Renal cortical epithelial cell (primary cell): ENCODE results near the gene DMBT1. TPM values are rescaled to one million over a fixed set of nuclear protein-coding genes. Genes with fewer than 3 reads are reported as not detected.

Experiments
- DNase-seq: peaks from one replicate; pipeline ENCODE4 v3.0.0-alpha.2; 2011; ENCODE audit warnings: low read depth
- total RNA-seq: library from RNA; depleted of rRNA; stranded (reverse); fragments of >200 nt; gene quantifications from 2 replicates; pipeline ENCODE4 v1.2.3, GENCODE V29; 2014

DMBT1 gene
- total RNA-seq, 1 donor from 2014 or later: under 0.01 TPM

DNA sequence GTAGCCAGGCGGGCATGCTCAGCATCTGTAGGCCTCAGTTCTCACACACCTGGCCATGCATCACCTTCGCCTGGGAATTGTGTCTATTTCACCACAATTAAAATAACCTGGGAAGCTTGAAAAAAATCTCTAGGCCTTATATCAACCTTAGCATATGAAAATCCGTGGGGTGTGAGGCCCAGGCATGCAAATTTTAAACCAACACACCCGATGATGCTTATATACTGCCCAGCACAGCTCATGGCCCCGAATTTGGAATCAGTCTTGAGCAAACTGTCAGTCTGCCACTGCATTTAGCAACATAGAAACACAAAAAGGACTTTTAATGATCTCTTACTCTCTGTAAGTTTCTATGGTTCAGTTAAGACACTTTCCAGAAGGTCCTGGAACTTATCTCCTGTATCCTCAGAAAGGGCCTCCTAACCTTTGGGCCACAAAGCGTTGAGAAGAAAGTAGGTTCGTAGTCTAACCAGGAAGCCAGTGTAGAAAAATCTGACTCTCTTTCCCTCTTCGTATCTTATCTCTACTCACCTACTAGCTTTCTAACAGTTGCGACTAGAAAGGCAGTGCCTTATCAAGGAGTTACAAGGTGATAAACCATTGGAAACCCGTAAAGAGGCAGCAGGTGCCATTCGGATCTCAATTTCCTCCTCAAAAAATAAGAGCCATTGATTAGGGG is 12.0 kb upstream of the DMBT1 start:
- no peak for DNase-seq

DNA sequence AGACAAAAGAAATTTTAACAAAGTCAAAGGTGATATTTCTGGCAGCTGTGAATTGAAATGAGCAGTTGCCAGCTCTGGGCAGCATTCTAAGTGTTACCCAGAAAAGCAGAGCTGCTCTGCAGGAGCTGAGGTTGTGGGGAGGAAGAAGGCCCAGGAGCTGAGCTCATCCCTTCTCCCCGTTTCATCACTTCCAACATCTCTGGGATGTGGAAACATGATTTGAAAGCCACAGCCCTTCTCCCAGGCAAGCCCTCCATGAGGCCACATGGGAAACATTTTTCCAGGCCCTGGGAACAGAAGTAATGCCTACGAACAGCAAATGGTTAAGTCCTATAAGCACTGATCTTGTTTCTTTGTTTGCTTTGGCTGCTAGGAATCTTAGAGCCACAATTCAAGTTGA is 10.9 kb upstream of the DMBT1 start:
- DNase-seq: no peak

DNA sequence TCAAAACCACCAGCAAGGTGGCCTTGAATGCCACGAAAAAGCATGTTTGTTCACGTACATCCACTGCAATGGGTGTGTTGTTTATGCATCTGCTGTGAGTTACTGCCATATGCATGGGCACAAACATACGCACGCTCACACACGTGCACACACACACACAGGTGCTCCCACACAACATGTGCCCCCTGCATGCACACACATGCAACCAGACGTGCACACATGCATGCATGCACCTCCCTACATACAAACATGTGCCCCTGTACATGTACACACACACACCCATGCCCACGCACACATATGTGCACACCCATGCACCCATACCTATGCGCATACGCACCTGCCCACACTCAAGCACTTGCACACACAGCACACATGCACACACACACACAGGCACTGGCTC is 10.1 kb upstream of the DMBT1 start:
- no peak for DNase-seq

DNA sequence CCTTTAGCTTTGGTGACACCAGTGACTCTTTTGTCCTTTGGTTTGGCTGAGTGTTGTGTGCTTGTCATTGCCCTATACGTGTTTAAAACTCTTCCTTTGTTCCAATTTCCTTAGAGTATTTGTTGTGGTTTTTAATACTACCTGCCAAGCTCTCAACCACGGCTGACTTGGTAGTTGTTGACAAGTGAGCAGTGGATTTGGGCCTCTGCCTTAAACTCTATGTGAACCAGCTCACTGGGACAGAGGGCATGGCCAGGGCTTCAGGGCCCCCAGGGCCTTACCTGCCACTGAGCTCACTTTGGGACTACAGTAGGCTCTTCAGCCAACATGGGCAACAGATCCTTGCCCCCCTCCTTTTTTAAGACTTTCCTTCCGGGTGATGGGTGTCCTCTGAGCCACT is 9.6 kb upstream of the DMBT1 start:
- DNase-seq: no peak

DNA sequence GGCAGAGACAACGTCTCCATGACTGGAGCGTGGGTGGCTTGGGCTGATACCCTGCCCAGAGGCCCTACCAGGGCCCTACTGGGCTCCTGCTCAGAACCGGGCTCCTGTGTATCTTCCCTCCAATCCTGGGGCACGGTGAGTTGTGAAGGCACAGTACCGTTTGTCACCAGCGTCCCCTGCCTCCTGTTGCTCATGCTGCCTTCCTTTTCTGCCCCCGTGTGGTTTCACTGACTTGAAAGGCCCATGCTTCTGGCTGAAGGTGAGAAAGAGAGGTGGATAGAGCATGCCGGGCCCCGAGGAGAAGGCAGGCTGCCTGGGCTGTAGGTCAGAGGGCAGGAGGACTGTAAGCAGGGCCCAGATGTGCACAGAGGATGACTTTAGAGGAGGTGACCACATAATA is 9.1 kb upstream of the DMBT1 start:
- DNase-seq: no peak

DNA sequence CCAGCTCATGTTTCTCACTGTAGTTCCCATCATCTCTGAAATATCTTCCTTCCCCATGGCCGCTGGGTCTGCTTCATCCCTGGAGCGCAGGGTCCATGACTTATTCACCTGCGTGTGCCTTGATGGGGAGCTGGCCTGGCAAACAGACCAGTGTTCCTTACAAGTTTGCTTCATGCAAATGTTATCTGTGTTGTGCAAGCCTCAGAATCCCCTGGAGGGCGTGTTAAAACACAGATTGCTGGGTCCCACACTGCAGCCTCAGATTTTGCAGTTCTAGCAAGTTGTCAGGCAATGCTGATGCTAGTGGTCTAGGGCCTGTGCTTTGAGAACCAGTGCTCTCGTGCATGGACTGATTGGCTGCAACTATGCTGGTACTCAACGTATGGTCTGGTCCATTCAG is 7.2 kb upstream of the DMBT1 start:
- no peak for DNase-seq

DNA sequence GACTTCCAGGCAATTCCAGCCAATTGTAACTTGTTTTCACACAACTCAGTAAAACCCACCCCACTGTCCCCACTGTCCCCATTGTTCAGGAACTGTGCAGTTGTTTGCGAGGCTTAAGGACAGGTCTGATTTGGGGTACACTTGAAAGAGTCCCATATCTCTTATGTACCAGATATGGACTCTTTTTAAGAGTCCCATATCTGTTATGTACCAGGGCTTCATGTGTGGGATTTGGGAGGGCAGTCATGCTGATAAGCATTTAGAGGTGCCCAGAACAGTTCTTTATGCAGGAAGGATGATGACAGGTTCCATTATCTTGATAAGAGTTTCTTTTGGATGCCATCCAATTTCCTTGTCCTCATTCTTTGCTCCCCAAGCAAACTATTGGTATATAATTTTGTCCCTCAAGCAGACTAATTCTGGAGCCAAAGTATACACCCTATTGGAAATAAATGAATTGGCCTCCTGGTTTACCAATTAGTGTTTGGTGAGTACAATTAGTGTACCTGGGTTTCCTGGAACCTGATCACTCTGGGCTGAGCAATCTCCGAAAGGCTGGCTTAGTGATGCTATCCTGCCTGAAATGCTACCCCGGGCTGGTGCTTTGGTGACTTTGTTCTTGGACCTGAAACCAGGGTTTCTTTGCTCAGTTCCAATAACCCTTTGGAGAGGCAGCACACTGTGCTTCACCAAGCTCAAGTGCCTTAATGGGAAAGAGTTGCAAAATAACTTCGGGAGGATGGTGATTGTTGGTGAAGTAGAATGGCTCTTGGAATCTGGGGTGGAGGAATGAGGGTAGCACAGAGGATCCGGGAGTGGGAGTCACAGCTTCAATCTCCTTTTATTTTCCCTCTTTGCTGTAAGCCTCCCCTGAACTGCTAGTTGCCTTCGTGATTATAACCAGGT is 6.2 kb upstream of the DMBT1 start:
- DNase-seq: no peak

DNA sequence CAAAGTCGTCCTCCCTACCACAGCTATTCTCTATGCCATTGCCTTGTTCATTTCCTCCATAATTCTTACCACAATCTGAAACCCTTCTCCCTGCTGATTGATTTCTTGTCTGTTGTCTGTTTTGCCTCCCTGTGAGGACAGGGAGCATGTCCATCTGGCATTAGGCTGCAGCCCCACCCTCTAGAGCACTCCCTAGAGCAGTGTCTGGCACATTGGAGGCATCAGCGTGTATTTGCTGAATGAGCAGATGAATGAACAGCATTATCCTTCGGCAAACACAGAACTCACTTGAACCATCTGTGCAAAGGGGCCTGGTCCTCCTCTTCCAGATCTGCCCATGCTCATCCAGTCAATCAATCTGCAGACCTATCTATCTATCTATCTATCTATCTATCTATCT is 5.1 kb upstream of the DMBT1 start:
- no peak for DNase-seq

DNA sequence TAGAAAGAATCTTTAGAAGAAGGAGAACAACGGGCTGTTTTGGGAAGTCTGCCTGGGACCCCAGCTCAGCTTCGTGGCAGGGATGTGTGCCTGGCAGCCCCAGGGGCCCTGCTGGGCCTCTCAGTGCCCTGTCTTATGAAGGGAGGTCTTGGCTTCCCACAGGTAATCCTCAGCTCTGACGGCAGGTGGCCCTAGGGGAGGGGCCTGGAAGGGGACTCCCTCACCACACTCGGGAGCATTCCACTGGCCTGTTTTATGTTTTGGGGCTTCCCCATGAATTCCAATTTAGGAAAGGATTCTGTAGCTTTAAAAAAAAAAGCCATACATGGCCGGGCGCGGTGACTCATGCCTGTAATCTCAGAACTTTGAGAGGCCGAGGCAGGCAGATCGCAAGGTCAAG is 3.0 kb upstream of the DMBT1 start:
- peak; percentile 13 for DNase-seq

DNA sequence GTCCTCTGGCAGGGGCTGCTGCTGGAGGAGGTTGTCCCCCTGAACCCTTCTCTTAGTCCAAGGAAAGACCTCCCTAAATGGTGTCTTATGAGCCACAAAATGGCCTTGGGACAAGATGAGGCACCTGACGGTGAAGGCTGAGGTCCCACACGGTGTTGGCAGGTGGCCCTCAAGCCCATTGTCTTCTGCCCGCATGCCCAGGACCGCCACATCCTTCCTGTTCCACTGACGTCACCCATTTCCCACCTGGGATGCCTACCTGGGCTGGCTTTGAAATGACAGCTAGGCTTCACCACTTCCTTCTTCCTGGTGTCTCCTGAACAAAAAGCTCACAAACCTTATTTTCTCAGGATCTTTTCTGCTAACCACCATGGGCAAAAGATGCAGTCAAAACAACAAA is 2.1 kb upstream of the DMBT1 start:
- DNase-seq: no peak

DNA sequence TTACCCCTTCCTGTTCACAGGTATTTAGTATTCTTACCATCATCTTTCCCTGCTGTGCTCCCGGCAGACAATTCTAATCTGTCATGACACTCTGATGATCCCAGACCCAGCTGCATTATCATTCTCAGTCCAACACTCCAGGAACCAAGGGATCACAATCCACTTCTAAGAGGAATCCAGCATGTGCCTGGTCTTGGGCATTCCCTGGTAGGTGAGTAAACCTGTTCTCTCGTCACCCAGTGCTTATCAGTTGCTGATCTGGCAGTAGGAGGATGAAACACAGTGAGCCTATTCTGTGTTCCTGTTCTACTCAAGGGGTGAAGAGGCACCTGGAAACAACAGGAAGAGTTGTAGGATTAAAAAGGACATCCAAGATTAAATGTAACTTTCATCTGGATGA is 1.3 kb upstream of the DMBT1 start:
- no peak for DNase-seq

DNA sequence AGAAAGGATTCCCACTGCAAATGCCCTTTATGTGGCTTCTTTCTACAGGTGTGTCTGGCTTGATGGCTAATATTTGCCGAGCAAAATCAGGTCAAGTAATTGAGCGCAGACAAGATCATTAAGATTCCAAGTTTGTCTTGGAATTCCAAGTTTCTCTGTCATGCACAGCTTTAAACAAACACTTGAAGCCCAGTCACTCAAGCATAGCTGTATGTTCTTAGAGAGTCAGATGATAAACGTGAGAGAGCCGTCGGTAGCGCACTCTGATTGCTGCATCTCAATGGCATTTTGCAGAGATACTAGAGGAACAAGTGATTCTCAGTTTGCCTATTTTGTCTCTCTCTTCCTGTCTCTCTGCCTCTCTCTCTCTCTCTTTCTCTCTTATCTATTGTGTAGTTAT is 658 bp downstream of the DMBT1 start:
- DNase-seq: peak; percentile 72

DNA sequence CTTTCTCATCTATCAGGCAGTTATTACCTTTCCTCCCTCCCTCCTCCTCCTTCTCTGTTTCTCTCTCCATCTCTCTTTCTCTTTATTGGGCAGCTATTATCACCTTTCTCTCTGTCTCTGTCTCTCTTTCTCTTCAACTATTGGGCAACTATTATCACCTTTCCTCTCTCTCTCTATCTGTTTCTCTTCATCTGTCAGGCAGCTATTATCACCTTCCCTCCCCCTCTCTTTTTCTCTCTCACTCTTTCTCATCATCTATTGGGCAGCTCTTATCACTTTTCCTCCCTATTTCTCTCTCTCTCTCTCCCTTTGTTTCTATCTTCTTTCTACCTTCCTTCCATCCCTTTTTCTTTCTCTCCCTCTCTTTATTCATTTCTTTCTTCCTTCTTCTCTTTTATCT is 1.2 kb downstream of the DMBT1 start:
- DNase-seq: no peak

DNA sequence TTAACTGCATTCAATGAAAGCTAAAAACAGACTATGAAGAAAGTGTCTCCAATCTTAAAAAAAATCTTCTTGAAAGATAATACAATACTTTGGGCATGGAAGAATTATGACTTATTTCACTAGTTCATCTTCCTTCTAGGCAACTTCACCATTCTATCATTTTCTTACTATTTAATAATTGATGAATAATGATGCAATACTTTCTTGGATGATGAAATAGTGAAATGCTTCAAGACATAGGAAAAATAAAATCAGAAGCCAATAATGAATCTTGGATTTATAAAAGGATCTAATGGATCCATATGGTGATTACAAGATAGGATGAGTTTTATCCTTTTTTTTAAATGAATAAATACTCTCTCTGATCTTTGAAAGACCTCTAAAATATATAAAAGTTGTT is 4.4 kb downstream of the DMBT1 start:
- no peak for DNase-seq

DNA sequence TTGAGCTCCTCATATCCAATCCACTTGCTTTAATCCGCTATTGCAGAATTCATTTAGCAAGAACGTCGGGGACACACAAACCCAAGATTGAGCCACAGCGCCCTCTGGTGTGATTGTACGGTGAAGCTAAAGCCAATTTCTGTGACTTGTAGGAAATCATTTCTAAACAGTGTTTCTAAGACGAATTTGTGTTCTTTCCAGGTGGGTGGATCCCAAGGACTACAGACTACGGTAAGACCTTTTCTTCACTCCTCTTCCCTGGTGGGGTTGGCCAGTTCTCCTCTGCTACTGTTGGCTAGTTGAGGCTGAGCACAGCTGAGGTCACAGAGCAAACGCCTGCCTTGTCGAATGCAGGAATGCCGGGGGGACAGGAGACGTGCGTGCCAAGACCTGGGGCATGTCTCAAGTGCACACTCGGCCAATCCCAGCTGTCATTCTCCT is 5.2 kb downstream of the DMBT1 start:
- DNase-seq: peak; percentile 81

DNA sequence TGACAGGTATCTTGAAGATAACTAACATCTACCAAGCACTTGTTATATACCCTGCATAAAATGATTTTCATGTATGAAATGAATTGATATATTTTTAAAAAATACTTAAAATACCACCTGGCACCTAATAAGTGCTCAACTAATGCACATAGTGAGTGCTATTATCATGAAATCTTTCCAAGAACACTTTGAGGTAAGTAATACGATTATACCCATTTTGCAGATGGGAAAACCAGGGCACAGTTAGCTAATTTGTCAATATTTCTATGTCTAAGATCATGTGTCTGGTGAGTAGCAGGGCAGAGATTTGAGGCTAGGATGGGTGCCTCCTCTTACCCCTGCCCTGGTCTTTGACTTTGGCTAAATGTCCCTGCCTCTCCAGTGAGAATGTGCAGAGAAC is 6.1 kb downstream of the DMBT1 start:
- no peak for DNase-seq

DNA sequence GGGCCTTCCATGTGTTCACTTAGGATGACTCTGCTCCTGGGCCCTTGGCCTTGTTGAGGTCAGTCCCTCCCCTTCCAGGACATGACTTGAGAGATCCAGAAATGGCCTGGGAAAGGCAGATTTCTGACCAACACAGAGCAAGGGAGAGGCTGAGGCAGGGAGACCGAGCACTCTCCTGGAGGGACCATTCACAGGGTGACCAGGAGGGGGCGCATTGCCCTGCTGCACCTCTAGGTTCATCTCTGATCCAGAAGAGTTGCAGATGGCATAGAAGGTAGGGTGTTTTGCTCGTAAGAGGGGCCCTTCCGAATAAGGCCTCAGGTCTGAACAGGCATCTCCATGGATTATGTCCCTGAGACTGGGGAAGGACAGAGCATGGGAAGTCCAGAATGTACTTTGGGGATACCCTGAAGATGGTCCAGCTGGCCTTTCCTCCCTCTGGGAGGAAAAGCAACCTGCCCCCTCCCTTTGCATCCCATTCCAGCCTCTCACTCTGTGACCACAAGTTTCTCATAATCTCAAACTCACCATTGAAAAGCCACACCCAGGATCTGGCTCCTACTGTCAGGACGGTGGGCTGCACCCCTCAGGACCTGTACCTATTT is 6.6 kb downstream of the DMBT1 start:
- DNase-seq: no peak

DNA sequence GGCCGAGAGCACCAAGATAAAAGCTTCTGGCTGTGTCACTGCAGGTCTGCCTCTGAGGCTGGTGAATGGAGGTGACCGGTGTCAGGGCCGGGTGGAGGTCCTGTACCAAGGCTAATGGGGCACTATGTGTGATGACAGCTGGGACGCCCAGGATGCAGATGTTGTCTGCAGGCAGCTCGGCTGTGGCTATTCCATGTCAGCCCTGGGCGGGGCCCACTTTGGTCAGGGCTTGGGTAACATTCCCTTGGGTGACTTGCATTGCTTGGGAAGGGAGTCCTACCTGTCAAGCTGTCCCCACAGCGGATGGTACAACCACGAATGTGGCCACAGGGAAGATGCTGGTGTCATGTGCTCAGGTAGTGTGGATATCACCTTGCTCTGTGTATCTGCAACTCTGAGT is 8.0 kb downstream of the DMBT1 start:
- no peak for DNase-seq

DNA sequence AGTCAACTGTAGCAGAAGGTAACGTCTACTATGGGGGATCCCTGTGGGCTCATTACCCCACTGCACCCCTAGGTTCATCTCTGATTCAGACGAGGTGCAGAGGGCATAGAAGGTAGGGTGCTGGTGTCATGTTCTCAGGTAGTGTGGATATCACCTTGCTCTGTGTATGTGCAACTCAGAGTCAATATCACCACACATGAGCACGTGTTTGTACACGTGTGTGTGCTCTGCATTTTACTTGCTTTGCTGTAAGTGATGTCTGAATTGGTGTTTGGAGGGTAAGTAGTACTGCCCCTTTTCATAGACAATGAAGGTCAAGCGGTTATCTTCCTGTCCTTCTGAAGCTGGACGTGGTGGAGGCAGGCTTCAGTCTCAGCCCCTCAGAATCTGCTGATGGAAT is 10.4 kb downstream of the DMBT1 start:
- no peak for DNase-seq

DNA sequence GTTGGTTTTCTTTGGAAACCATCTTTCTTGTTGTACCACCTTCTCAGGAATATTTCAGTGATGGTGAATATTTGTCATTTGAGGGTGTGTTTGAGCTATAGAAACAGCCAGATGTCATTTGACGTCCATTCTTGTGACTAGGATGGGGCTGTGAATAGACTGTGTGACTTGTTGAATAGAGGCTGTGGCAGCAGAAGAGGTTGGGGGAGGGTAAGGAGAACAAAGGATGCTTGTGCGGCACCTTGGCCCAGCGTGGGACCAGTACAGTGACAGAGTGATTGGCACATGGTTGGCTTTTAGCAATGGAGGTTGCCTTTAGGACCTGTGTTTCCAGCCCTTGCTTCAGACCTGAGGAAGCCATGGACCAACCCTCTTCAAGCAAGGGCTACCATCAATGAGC is 11.3 kb downstream of the DMBT1 start:
- DNase-seq: no peak

DNA sequence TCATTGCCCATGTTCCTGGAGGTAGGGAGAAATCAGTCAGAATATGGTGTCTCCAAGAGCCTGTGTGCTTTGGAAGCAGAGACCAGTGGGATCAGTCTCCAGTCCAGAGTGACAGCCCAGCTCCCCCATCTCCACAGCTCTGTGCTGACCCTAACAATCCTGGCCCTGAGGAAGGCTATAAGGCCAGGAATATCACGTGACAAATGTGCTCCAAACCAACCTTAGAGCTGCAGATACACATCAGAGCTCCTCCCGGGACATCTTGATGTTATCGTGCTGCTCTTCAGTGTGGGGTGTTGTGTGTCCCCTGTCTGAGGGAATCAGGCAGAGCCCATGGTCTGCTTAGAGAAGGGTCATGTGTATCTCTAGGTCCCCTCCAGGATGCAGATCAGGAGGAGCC is 15.2 kb downstream of the DMBT1 start:
- DNase-seq: no peak

DNA sequence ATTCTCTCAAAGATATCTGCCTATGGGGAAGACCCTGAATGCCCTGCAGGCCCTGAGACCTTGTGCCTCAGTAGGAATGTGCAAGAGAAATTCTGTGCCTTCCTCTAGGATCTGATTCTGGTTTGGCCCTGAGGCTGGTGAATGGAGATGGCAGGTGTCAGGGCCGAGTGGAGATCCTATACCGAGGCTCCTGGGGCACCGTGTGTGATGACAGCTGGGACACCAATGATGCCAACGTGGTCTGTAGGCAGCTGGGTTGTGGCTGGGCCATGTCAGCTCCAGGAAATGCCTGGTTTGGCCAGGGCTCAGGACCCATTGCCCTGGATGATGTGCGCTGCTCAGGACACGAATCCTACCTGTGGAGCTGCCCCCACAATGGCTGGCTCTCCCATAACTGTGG is 15.7 kb downstream of the DMBT1 start:
- no peak for DNase-seq

DNA sequence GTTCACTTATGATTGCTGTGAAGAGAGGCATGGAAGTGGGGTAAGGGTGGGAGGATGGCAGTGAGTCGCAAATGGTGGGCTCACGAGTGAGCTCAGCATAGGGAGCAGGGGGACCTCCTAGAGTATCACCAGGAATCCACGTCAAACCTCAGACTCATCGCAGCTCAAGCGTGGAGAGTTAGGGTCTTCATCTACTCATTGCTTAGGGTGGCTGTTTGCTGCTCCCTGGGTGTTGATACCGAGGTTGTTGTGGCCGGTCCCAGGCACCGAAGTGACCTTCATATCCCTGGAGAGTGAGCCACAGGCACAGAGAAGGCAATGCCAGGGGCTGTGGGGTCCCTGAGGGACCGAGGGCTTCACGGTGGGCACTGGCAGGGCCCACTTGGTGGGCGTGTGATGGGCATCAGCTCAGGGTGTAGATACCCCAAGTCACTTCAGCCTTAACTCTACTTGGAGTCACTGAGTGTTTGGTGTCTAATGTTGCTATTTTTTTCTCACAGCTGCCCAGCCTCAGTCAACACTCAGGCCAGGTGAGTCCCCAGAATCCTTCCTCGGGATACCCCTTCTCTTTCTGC is 16.8 kb downstream of the DMBT1 start:
- DNase-seq: no peak
